ENCODE results near the gene ITFG1. TPM values are rescaled to one million over a fixed set of nuclear protein-coding genes. Genes with fewer than 3 reads are reported as not detected.

ITFG1 gene
- total RNA-seq, 1 donor from 2014 or later: 50.0 TPM

DNA sequence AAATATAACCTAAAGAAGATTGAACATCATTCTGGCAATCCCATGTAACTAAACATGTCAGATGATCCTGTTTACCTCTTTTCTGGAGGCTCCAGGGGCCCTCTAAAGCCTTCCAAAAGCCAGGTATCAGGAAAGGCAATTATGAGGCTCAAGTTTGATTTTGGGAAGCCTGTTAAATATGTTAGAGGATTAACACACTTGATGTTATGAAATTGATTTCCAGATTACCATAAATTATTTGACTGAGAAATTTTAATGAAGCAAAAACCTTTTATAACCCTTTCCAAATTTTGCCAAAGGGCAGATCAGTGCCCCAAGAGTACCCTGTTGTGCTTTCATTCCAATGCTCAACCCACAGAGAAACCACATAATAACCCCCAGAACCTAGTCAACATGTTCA lies 29.6 kb upstream of the ITFG1 start:
- H3K4me3 ChIP-seq: no peak overlapping the region
- H3K9me3 ChIP-seq: peaks cover 24% of the 10 kb centered on the region
- ATAC-seq: no peak
- no peaks in the 10 kb centered on the region for H3K27me3 ChIP-seq (ENCODE audit: low read depth)
- intact Hi-C loops (cut with DNase I): no loop called here
- H3K4me1 ChIP-seq: peaks cover 23% of the 10 kb centered on the region
- TF ChIP-seq CTCF (IDR thresholded peaks at IDR 0.05): no peak
- no peaks in the 10 kb centered on the region for H3K36me3 ChIP-seq
- H3K27ac ChIP-seq: no peak overlapping the region
- DNase-seq: no peak

GRCh38 chr16:47488051-47488450 lies 27.2 kb upstream of the ITFG1 start:
- DNase-seq (no peak), ATAC-seq (no peak)
- Histone ChIP-seq H3K4me3 (no peak overlapping the region), H3K27me3 (ENCODE audit: low read depth) (no peaks in the 10 kb centered on the region), H3K9me3 (peaks cover 24% of the 10 kb centered on the region), H3K27ac (no peak overlapping the region), H3K4me1 (peaks cover 11% of the 10 kb centered on the region), H3K36me3 (no peaks in the 10 kb centered on the region)
- intact Hi-C loops (cut with DNase I): no loop called here
- no peak for TF ChIP-seq CTCF (IDR thresholded peaks at IDR 0.05)

DNA sequence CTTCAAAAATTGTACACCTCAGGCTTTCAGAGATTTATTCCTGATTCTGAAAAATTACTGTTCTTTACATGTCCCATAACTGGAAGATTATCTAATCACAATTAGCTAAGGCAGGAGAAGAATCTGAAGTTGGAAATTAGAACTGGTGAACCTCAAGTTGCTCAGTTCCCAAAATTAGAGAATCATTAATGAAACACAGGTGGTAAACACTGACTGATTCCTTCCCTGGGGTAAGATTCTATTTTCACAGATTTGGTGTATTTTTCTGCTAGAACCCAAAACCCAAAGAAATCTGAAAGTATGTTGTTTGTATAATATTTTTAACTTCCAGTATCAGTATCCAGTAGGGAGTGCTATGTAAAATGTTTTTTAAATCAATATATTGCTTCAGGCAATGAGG lies 26.0 kb upstream of the ITFG1 start:
- Histone ChIP-seq H3K4me1 (no peaks in the 10 kb centered on the region), H3K9me3 (peaks cover 24% of the 10 kb centered on the region), H3K36me3 (no peaks in the 10 kb centered on the region), H3K27ac (no peak overlapping the region), H3K4me3 (no peak overlapping the region), H3K27me3 (ENCODE audit: low read depth) (no peaks in the 10 kb centered on the region)
- intact Hi-C loops (cut with DNase I): no loop called here
- DNase-seq (no peak), ATAC-seq (no peak)
- TF ChIP-seq CTCF (IDR thresholded peaks at IDR 0.05): no peak

GRCh38 chr16:47483616-47484015 lies 22.8 kb upstream of the ITFG1 start:
- H3K36me3 ChIP-seq: no peaks in the 10 kb centered on the region
- intact Hi-C loops (cut with DNase I): no loop called here
- H3K27me3 ChIP-seq (ENCODE audit: low read depth): no peaks in the 10 kb centered on the region
- no peak for TF ChIP-seq CTCF (IDR thresholded peaks at IDR 0.05)
- no peak overlapping the region for H3K4me3 ChIP-seq
- no peaks in the 10 kb centered on the region for H3K9me3 ChIP-seq
- DNase-seq (no peak), ATAC-seq (no peak)
- H3K27ac ChIP-seq: no peak overlapping the region
- H3K4me1 ChIP-seq: no peaks in the 10 kb centered on the region

GRCh38 chr16:47481698-47482374 lies 21.0 kb upstream of the ITFG1 start:
- no peak for ATAC-seq
- Histone ChIP-seq H3K27ac (no peak overlapping the region), H3K27me3 (ENCODE audit: low read depth) (no peaks in the 10 kb centered on the region), H3K4me1 (no peaks in the 10 kb centered on the region), H3K4me3 (no peak overlapping the region), H3K36me3 (peaks cover 10% of the 10 kb centered on the region), H3K9me3 (no peaks in the 10 kb centered on the region)
- DNase-seq: no peak
- TF ChIP-seq CTCF (IDR thresholded peaks at IDR 0.05): no peak
- intact Hi-C loops (cut with DNase I): no loop called here

Measured in lower lobe of right lung (tissue), 2 donors.